Skeletal muscle cell (primary cell): ENCODE data around the gene ELN.

Source experiments
- DNase-seq: peaks from one replicate; pipeline ENCODE4 v3.0.0-alpha.2; 2010; ENCODE audit warnings: low read depth
- H3K4me3 ChIP-seq: 2 replicates; pipeline ENCODE4 v1.5.1; 2011; ENCODE audit warnings: low read depth, mild to moderate bottlenecking, control low read depth, low read length, moderate library complexity

Gene ELN

GRCh38 chr7:74020390-74020789, 7.6 kb upstream of the ELN start:
- no peak overlapping the region for H3K4me3 ChIP-seq
- DNase-seq = no peak

- DNase-seq = no peak
- H3K4me3 ChIP-seq = no peak overlapping the region
These were observed 6.2 kb upstream of the ELN start for GRCh38 chr7:74021546-74022320.

- no peak overlapping the region for H3K4me3 ChIP-seq
- DNase-seq = no peak
These were observed 5.5 kb upstream of the ELN start for GRCh38 chr7:74022507-74022906.

- DNase-seq = no peak
These were observed 4.9 kb upstream of the ELN start for GRCh38 chr7:74023092-74023536.

GRCh38 chr7:74023786-74024185, 4.2 kb upstream of the ELN start:
- H3K4me3 ChIP-seq = no peak overlapping the region
- DNase-seq = no peak

More at GRCh38 chr7:74023092-74023536, 4.9 kb upstream of the ELN start:
- no peak overlapping the region for H3K4me3 ChIP-seq

- no peak overlapping the region for H3K4me3 ChIP-seq
- DNase-seq = no peak
These were observed 2.8 kb upstream of the ELN start for GRCh38 chr7:74025146-74025545.

- DNase-seq = no peak
- H3K4me3 ChIP-seq = no peak overlapping the region
These were observed 2.2 kb upstream of the ELN start for GRCh38 chr7:74025730-74026129.

GRCh38 chr7:74026406-74026902, 1.5 kb upstream of the ELN start:
- DNase-seq = no peak
- no peak overlapping the region for H3K4me3 ChIP-seq

- no peak for DNase-seq
- no peak overlapping the region for H3K4me3 ChIP-seq
These were observed 880 bp upstream of the ELN start for GRCh38 chr7:74026903-74027682.

GRCh38 chr7:74028321-74028838, 407 bp downstream of the ELN start:
- H3K4me3 ChIP-seq = peak overlapping the region; percentile 38
- no peak for DNase-seq

GRCh38 chr7:74029089-74029785, 1.3 kb downstream of the ELN start:
- no peak for DNase-seq
- H3K4me3 ChIP-seq = peak overlapping the region; percentile 38

- H3K4me3 ChIP-seq = no peak overlapping the region
- no peak for DNase-seq
These were observed 2.0 kb downstream of the ELN start for GRCh38 chr7:74029991-74030415.

- H3K4me3 ChIP-seq = no peak overlapping the region
- no peak for DNase-seq
These were observed 2.9 kb downstream of the ELN start for GRCh38 chr7:74030861-74031260.

GRCh38 chr7:74031403-74032190, 3.6 kb downstream of the ELN start:
- H3K4me3 ChIP-seq = no peak overlapping the region

GRCh38 chr7:74032191-74032490, 4.2 kb downstream of the ELN start:
- no peak overlapping the region for H3K4me3 ChIP-seq
- peak; percentile 67 for DNase-seq

More at GRCh38 chr7:74031403-74032190, 3.6 kb downstream of the ELN start:
- no peak for DNase-seq

- no peak overlapping the region for H3K4me3 ChIP-seq
- no peak for DNase-seq
These were observed 4.8 kb downstream of the ELN start for GRCh38 chr7:74032624-74033371.

- DNase-seq = no peak
- no peak overlapping the region for H3K4me3 ChIP-seq
These were observed 5.7 kb downstream of the ELN start for GRCh38 chr7:74033372-74034311.
